CD1c-positive myeloid dendritic cell (primary cell): Measurements from ENCODE around the gene CPLANE2.

Experiments
- DNase-seq: peaks from one replicate; pipeline ENCODE4 v3.0.0-alpha.2; 2016; ENCODE audit errors: extremely low spot score

Gene CPLANE2

DNA sequence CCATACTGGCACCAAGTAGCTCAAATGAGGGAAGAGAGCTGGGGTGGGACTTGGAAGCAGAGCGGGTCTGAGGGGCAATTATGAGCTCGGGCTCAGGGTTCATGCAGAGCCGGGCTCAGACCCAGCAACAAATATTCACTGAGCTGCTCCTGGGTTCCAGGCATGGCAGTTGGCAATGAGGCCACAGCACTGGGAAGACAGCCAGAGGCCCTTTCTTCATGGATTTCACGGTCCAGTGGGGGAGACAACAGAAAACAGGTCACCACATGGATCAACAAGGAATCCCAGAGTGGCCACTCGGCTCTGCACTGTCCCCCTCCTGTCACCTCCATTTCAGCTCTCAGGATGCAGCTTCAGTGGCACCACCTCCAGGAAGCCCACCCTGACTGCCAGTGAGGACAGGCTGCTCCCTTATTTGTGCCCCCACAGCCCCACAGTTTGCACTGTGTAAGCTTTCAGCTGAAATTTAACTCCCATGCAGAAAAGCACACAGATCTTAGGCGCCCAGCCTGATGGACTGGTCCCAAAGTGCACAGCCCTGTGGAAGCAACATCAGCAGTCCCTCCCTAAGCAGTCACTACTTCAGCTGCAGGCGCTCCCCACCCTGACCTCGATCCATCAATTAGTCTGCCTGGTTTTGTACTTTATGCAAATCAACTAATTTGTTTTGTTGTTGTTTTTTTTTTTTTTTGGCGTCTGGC is 46.9 kb downstream of the CPLANE2 start:
- DNase-seq, result no peak

- no peak for DNase-seq
Observed at GRCh38 chr1:16189003-16189402, 48.0 kb downstream of the CPLANE2 start.

DNA sequence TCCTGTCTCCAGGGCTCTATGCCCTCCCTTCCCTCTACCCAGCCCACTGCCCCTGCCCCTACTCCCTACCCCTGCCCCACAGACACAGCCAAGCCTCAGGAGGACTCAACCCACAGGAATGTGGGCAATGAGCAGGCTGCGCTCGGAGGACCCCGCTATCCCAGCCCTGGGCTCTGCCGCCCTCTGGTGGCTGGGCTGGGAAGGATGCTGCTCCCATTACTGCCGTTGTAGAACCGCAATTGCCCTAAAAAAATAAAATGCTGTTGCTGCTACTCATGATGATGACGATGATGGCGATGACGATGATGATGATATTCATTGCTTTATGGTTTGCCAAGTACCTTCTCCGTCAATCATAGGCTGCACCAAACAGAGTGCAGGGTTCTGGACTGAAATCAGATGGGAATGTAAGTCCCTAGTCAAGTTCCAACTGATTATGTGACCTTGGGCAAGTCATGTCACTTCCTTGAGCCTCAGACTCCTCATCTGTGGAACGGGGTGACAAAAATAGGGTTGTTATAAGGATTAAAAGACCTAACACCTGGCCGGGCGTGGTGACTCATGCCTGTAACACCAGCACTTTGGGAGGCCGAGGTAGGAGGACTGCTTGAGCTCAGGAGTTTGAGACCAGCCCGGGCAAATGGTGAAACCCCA is 49.1 kb downstream of the CPLANE2 start:
- peak; percentile 82 for DNase-seq

DNA sequence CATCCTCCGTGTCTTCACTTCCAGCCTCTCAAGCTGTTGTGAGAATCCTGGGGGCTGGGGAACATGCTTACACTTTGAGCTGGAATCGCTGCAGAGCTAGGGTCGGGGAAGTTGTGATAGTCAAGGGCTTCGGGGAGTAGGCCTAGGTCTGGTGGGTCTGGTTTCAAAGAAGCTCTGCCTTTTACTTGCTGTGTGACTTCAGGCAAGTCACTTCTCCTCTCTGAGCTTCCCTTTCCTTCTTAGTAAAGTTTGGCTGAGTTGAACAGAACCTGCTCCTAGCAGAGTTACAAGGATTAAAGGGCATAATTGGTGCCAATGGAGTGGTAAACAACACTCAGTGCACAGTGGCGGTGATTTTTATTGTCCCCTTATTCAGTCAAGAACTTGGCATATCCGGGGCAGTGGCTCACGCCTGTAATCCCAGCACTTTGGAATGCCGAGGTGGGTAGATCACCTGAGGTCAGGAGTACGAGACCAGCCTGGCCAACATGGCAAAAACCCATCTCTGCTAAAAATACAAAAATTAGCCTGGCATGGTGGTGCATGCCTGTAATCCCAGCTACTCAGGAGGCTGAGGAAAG is 50.2 kb downstream of the CPLANE2 start:
- no peak for DNase-seq

DNA sequence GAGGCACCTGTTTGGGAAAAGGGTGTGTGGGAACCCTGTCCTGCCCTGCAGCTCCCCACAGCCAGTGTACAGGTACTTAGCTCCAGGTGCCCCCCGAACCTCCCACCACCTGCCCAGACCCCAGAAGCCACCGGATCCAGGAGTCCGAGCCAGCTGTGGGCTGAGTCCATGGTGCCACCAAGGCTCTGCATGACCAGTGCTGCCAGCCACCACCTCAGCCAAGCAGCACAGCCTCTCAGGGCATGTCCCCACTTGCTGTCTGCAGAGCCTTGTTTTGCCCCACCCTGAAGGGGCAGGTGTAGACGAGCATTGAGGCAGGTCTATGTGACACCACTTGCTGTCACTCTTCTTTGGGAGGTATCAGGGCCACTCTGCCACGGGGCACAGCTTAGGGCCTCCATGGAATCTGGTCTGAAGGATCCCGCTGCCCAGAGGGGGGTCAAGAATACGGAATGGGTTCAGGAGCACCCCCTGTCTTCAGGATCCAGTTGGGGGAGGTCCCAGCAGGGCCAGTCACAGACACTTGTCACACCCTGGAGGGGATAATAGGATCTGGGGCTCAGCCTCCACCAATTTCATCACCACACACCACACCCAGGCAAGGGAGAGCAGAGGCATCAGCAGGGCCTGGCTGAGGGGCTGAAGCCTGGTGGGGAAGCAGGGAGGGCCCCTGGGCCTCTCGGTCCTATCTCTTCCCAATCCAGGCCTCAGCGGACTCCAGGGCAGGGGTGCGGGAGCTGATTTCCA is 52.3 kb downstream of the CPLANE2 start:
- DNase-seq, result no peak

GRCh38 chr1:16183765-16184556 is 53.0 kb downstream of the CPLANE2 start:
- DNase-seq, result no peak

GRCh38 chr1:16183179-16183578 is 53.8 kb downstream of the CPLANE2 start:
- DNase-seq, result peak; percentile 9

- no peak for DNase-seq
Observed at GRCh38 chr1:16181887-16182719, 54.9 kb downstream of the CPLANE2 start.
